Measurements from ENCODE around the gene DISC1. TPM values are rescaled to one million over a fixed set of nuclear protein-coding genes. Genes with fewer than 3 reads are reported as not detected.

The DISC1 gene
- total RNA-seq, 1 donor from 2014 or later = 9.5 TPM

DNA sequence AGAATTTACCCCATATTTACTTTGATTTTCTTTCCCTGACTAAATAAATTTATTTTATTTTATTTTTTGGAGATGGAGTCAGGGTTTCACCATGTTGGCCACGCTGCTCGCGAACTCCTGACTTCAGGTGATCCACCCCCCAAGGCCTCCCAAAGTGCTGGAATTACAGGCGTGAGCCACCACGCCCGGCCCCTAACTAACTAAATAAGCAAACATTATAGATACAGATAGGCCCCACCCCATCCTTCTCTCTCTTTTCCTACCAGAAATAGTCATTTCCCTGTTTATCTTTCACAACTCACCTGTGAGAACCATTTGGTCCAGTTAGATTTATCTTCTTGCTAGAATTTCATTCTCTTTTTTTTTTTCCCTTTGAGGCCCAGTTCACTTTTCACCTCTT lies 167.3 kb downstream of the DISC1 start:
- H3K4me1 ChIP-seq = peaks cover 9% of the 10 kb centered on the region
- no peaks in the 10 kb centered on the region for H3K27me3 ChIP-seq
- no peak for ATAC-seq
- no peaks in the 10 kb centered on the region for H3K9me3 ChIP-seq
- TF ChIP-seq, protein P1, sequence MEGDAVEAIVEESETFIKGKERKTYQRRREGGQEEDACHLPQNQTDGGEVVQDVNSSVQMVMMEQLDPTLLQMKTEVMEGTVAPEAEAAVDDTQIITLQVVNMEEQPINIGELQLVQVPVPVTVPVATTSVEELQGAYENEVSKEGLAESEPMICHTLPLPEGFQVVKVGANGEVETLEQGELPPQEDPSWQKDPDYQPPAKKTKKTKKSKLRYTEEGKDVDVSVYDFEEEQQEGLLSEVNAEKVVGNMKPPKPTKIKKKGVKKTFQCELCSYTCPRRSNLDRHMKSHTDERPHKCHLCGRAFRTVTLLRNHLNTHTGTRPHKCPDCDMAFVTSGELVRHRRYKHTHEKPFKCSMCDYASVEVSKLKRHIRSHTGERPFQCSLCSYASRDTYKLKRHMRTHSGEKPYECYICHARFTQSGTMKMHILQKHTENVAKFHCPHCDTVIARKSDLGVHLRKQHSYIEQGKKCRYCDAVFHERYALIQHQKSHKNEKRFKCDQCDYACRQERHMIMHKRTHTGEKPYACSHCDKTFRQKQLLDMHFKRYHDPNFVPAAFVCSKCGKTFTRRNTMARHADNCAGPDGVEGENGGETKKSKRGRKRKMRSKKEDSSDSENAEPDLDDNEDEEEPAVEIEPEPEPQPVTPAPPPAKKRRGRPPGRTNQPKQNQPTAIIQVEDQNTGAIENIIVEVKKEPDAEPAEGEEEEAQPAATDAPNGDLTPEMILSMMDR (IDR thresholded peaks at IDR 0.05) = no peak
- no peak overlapping the region for H3K4me3 ChIP-seq
- no peak for DNase-seq
- no peak overlapping the region for H3K27ac ChIP-seq
- no peaks in the 10 kb centered on the region for H3K36me3 ChIP-seq
- intact Hi-C loops (cut with DNase I) = no loop called here

DNA sequence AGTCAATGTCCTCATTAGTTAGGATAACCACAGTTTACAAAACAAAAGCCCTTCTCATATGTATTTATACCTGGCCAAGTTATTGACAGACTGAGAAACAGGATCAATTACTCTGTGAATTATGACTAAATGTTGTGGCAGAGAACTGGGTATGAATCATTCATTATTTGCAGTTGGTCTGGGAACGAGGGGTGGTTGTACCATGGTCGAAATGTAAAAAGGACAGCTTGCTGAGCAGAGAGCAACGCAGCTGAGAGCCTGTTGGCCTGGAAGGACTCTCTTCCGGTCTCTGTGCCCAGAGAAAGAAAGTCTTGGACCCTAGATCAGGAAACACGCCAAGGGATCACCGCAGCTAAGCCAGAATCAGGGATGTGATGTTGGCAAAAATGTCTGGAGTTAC lies 169.6 kb downstream of the DISC1 start:
- no peaks in the 10 kb centered on the region for H3K27me3 ChIP-seq
- intact Hi-C loops (cut with DNase I) = no loop called here
- H3K27ac ChIP-seq = no peak overlapping the region
- H3K9me3 ChIP-seq = no peaks in the 10 kb centered on the region
- peaks cover 9% of the 10 kb centered on the region for H3K4me1 ChIP-seq
- ATAC-seq = no peak
- no peak overlapping the region for H3K4me3 ChIP-seq
- H3K36me3 ChIP-seq = no peaks in the 10 kb centered on the region
- no peak for DNase-seq
- TF ChIP-seq, protein P1 (IDR thresholded peaks at IDR 0.05) = no peak

DNA sequence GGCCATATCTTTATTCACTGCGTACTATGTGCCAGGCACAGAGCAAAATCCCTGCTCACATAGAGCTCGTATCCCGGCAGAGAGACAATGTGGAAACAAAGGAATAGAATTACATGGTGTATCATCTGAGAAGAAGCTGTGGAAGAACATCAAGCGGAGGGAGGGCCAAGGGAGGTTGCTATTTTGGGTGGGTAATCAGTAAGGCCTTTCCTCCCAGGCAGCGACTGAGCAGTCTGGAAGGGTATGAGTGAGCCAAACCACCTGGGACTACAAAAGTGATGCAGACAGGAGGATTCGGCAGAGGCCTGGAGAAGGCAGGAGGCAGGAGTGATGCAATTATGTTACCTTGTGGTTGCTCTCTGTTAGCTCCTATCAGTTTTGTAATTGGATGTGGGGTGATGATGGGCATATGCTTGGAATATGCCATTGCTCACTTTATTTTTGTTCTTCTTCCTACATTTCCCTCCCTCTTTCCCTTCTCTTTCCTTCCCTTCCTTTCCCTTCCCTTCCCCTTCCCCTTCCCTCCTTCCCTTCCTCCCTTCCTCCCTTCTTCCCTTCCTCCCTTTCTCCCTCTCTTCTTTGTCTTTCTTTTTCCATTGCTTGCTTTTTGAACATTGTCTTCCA lies 172.9 kb downstream of the DISC1 start:
- intact Hi-C loops (cut with DNase I) = no loop called here
- ATAC-seq (no peak), DNase-seq (no peak)
- no peaks in the 10 kb centered on the region for H3K4me1 ChIP-seq
- no peaks in the 10 kb centered on the region for H3K9me3 ChIP-seq
- H3K27ac ChIP-seq = no peak overlapping the region
- no peaks in the 10 kb centered on the region for H3K27me3 ChIP-seq
- TF ChIP-seq, protein P1 (IDR thresholded peaks at IDR 0.05) = no peak
- H3K36me3 ChIP-seq = no peaks in the 10 kb centered on the region
- H3K4me3 ChIP-seq = no peak overlapping the region

DNA sequence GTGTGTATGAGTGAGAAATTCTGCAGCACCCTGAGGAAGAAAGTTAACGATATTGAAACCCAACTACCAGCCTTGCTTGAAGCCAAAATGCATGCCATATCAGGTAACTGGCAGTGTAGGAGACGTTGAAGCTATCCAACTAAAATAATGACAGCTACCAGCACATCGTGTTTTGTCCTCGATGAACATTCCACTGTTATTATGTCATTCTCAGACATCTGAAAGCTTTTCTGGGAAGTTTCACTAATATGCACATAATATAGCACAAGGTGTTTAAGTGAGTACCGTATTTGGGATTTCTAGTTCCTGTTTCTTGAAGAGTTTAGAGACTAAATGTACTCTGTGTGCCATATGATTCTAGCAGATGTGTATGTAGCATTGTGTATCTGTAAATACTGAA lies 173.5 kb downstream of the DISC1 start:
- H3K4me3 ChIP-seq = no peak overlapping the region
- H3K9me3 ChIP-seq = no peaks in the 10 kb centered on the region
- intact Hi-C loops (cut with DNase I) = no loop called here
- no peaks in the 10 kb centered on the region for H3K27me3 ChIP-seq
- no peak for ATAC-seq
- TF ChIP-seq, protein P1 (IDR thresholded peaks at IDR 0.05) = no peak
- H3K4me1 ChIP-seq = no peaks in the 10 kb centered on the region
- H3K27ac ChIP-seq = no peak overlapping the region
- no peak for DNase-seq
- H3K36me3 ChIP-seq = no peaks in the 10 kb centered on the region

- H3K4me1 ChIP-seq = no peaks in the 10 kb centered on the region
- H3K36me3 ChIP-seq = no peaks in the 10 kb centered on the region
- no peaks in the 10 kb centered on the region for H3K27me3 ChIP-seq
- DNase-seq (no peak), ATAC-seq (no peak)
- H3K4me3 ChIP-seq = no peak overlapping the region
- no peaks in the 10 kb centered on the region for H3K9me3 ChIP-seq
- intact Hi-C loops (cut with DNase I) = no loop called here
- H3K27ac ChIP-seq = no peak overlapping the region
- TF ChIP-seq, protein P1 (IDR thresholded peaks at IDR 0.05) = no peak
These were observed 174.5 kb downstream of the DISC1 start for GRCh38 chr1:231801042-231801585.
